Osteoblast (primary cell): ENCODE data around the gene ZNF736. TPM values are rescaled to one million over a fixed set of nuclear protein-coding genes. Genes with fewer than 3 reads are reported as not detected.
"Not testable (repeated sequence)": the region's sequence is repeated elsewhere in the genome, so short reads cannot be mapped to it uniquely, and the experiment has no call there.

Experiments used
- DNase-seq: peaks from one replicate; pipeline ENCODE4 v3.0.0; 2011; ENCODE audit warnings: low spot score, mixed read lengths; ENCODE audit not compliant: insufficient read length; ENCODE audit errors: missing footprints
- H2AFZ ChIP-seq: 2 replicates; pipeline ENCODE4 v1.6.0; 2011; ENCODE audit warnings: mild to moderate bottlenecking, low read length
- H3K27ac ChIP-seq: 2 replicates; pipeline ENCODE4 v1.5.1; 2011; ENCODE audit warnings: mild to moderate bottlenecking, low read depth, low read length, moderate library complexity
- H3K27me3 ChIP-seq: 2 replicates; pipeline ENCODE4 v1.6.0; 2012; ENCODE audit warnings: mild to moderate bottlenecking, control low read depth, inconsistent platforms, low read length, moderate library complexity; ENCODE audit not compliant: insufficient read depth
- H3K36me3 ChIP-seq: 2 replicates; pipeline ENCODE4 v1.5.1; 2011; ENCODE audit warnings: mild to moderate bottlenecking, low read length, control low read depth, moderate library complexity; ENCODE audit not compliant: insufficient read depth
- H3K4me1 ChIP-seq: 2 replicates; pipeline ENCODE4 v1.5.1; 2011; ENCODE audit warnings: mild to moderate bottlenecking, low read length, control low read depth, moderate library complexity; ENCODE audit not compliant: insufficient read depth
- H3K4me2 ChIP-seq: 2 replicates; pipeline ENCODE4 v1.6.0; 2011; ENCODE audit warnings: mild to moderate bottlenecking, low read length; ENCODE audit not compliant: insufficient read depth
- H3K4me3 ChIP-seq: fragments of 200-600 bp; sonication (generic); 3 replicates; pipeline ENCODE4 v1.5.1; 2012; ENCODE audit warnings: mild to moderate bottlenecking, low read length, inconsistent platforms; ENCODE audit not compliant: insufficient read depth
- H3K79me2 ChIP-seq: 2 replicates; pipeline ENCODE4 v1.6.0; 2012; ENCODE audit warnings: mild to moderate bottlenecking, low read length, control low read depth, inconsistent platforms; ENCODE audit not compliant: insufficient read depth
- H3K9me3 ChIP-seq: 2 replicates; pipeline ENCODE4 v1.5.1; 2011; ENCODE audit warnings: low read depth, low read length, control low read depth
- H4K20me1 ChIP-seq: 2 replicates; pipeline ENCODE4 v1.6.0; 2012; ENCODE audit warnings: mild to moderate bottlenecking, low read length, control low read depth; ENCODE audit not compliant: insufficient read depth
- total RNA-seq: library from RNA; depleted of rRNA; stranded (reverse); fragments of >200 nt; gene quantifications from 2 replicates; pipeline ENCODE4 v1.2.3, GENCODE V29; 2012
- TF ChIP-seq, protein P1 (sequence below): IDR thresholded peaks from 2 replicates; pipeline ENCODE4 v1.5.1; 2011; ENCODE audit warnings: mild to moderate bottlenecking, low read depth, low read length, moderate library complexity; ENCODE audit errors: extremely low read depth

The ZNF736 gene
- total RNA-seq, 1 donor: 12.7 TPM

DNA sequence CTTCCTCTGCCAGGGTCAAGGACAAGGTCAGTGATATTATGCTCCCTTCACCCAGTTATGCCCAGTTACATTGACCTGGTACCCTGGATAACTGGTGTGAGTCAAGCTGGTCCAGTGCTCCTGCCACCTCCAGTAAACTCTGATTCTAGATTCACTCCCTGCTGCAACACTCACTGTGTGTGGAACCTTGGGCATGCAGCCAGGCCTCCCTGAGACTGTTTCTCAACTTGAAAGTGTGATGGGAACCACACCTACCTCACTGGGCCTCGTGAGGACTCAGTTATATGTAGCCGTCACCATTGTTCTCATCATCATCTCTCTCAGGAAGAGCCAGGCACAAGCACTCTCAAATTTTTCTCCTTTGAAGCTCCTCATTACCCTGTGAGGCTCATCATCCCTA is 935 bp upstream of the ZNF736 start:
- no peak overlapping the region for H2AFZ ChIP-seq
- DNase-seq: no peak
- H4K20me1 ChIP-seq: no peaks in the 10 kb centered on the region
- H3K4me3 ChIP-seq: no peak overlapping the region
- no peaks in the 10 kb centered on the region for H3K9me3 ChIP-seq
- TF ChIP-seq, protein P1, sequence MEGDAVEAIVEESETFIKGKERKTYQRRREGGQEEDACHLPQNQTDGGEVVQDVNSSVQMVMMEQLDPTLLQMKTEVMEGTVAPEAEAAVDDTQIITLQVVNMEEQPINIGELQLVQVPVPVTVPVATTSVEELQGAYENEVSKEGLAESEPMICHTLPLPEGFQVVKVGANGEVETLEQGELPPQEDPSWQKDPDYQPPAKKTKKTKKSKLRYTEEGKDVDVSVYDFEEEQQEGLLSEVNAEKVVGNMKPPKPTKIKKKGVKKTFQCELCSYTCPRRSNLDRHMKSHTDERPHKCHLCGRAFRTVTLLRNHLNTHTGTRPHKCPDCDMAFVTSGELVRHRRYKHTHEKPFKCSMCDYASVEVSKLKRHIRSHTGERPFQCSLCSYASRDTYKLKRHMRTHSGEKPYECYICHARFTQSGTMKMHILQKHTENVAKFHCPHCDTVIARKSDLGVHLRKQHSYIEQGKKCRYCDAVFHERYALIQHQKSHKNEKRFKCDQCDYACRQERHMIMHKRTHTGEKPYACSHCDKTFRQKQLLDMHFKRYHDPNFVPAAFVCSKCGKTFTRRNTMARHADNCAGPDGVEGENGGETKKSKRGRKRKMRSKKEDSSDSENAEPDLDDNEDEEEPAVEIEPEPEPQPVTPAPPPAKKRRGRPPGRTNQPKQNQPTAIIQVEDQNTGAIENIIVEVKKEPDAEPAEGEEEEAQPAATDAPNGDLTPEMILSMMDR: no peak
- H3K4me2 ChIP-seq: no peak overlapping the region
- H3K27ac ChIP-seq: no peak overlapping the region
- no peaks in the 10 kb centered on the region for H3K27me3 ChIP-seq
- peaks cover 35% of the 10 kb centered on the region for H3K79me2 ChIP-seq
- H3K4me1 ChIP-seq: peaks cover 8% of the 10 kb centered on the region
- H3K36me3 ChIP-seq: no peaks in the 10 kb centered on the region

DNA sequence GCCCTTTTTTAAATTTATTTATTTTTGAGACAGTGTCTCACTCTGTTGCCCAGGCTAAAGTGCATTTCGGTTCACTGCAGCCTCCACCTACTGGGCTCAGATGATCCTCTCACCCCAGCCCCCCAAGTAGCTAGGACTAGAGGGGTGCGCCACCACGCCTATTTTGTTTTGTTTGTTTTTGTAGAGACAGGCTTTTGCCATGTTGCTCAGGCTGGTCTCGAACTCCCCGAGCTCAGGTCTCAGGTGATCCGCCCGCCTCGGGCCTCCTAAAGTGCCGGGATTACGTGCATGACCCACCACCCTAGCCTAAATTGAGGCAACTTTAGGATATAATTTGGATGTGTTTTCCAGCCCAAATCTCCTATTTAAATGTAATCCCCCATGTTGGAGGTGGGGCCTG is 805 bp downstream of the ZNF736 start:
- H3K4me2 ChIP-seq: peak overlapping the region; percentile 83
- DNase-seq: no peak

DNA sequence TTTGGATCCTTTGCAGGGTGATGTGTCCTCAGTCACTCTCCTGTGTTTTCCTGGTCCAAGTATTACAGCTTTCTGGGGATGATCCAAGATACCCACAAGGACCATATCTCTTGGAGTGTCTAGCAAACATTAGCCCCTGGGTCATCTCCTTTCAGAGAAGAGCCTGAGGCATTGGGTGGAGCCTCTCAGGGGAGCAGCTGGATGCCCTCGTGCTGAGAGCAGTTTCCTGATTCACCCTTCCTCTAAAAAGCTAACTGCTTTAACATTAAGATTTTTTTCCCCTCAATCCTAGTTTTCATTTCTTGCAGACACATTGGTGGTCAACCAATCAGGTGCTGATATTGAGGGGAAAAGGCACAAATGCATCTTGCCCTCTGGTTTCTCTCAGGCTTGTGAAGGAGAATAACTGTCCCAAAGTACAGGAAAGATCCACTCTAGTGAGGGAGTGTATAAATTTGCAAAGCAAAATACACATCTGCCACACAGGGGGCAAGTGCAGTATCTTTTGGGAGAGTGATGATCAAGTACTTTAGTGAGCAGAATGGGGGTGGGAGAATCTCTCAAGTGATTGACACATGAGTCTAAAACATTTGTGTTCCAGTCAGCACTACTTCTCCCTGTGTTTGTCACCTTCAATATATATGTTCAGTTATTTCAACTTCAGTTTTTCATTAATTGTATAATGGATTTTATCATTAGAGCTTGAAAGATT is 2.4 kb downstream of the ZNF736 start:
- not testable (repeated sequence) for H3K27me3 ChIP-seq, H2AFZ ChIP-seq, DNase-seq, H3K27ac ChIP-seq, H3K9me3 ChIP-seq, H3K36me3 ChIP-seq, H3K4me3 ChIP-seq, H4K20me1 ChIP-seq, H3K4me1 ChIP-seq
- Histone ChIP-seq H3K79me2 (peaks cover 51% of the 10 kb centered on the region), H3K4me2 (peak overlapping the region; percentile 83)

More for the DNA sequence above, 805 bp downstream of the ZNF736 start:
- Histone ChIP-seq H3K27ac (peak overlapping the region; percentile 98), H4K20me1 (no peaks in the 10 kb centered on the region), H3K79me2 (peaks cover 40% of the 10 kb centered on the region), H3K36me3 (no peaks in the 10 kb centered on the region), H3K27me3 (no peaks in the 10 kb centered on the region), H3K4me1 (peaks cover 7% of the 10 kb centered on the region), H3K9me3 (no peaks in the 10 kb centered on the region), H3K4me3 (peak overlapping the region; percentile 99), H2AFZ (peak overlapping the region; percentile 100)
- TF ChIP-seq, protein P1: no peak

DNA sequence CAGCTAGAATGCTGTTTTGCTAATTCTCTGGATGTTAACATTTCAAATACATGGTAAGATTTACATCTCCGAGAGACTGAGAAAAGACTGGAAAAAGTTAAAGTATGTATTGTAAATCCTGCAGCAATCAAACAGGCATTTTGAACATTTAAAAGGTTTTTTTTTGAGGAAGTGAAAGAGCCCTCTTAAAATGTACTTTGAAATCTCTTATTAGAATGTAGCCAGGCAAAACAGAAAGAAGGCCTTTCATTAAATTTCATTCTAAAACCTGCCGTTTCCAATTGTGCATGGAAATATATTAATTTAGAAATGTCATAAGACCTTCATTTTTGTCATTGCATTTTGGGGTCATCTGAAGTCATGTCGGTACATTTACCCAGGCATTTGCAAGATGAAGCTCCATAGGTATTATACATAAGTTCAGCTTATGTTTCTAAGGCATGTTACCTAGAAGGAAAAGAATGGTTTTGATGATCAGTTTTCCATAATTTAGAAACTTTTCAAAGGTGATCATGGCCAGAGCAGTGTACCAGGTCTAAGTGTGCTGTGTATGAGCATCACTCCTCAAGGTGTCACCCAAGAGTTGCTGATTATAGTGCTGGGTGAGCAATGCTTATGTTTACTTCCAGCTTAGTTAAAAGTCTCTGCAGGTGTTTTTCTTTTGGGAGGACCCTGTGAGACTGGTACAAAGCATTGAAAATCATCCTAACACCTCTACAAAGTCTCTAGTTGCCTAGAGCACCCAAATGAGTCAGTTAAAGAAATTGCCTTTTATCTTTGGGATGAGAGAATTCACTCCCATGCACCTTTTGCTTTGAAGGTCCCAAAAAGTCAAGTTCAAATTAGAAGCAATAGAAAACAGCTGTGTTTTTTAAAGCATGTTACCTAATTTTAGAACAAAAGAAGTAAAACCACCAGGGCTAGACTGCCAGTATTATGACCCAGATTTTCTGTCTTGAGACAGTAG is 7.1 kb downstream of the ZNF736 start:
- Histone ChIP-seq H2AFZ (no peak overlapping the region), H3K9me3 (peaks cover 2% of the 10 kb centered on the region), H3K27ac (no peak overlapping the region), H3K4me3 (no peak overlapping the region), H3K79me2 (peaks cover 64% of the 10 kb centered on the region), H3K4me2 (no peak overlapping the region), H3K36me3 (no peaks in the 10 kb centered on the region), H3K27me3 (no peaks in the 10 kb centered on the region), H4K20me1 (no peaks in the 10 kb centered on the region), H3K4me1 (no peaks in the 10 kb centered on the region)
- TF ChIP-seq, protein P1: no peak
- DNase-seq: no peak

DNA sequence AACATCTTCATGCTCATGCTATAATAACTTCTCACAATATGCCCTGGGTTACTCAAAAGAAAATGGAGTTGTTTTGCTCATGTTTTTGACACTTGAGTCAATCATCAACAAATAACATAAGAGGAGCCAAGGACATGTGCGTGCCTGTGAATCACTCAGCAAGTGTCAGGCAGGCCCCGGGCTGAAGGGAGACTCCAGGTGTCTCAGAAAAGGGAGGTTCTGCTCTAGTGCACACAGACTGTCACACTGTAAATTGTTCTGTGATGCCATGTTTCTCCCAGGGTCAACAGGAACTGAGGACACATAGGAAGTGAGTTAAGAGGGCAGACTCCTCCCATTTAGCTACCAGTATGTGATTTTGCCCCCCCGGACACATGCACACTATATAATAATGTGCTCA is 10.4 kb downstream of the ZNF736 start:
- H4K20me1 ChIP-seq, H3K9me3 ChIP-seq, H3K27ac ChIP-seq, H3K4me1 ChIP-seq, H2AFZ ChIP-seq, H3K27me3 ChIP-seq, H3K4me3 ChIP-seq, DNase-seq, H3K4me2 ChIP-seq, H3K36me3 ChIP-seq: not testable (repeated sequence)
- H3K79me2 ChIP-seq: peaks cover 64% of the 10 kb centered on the region

DNA sequence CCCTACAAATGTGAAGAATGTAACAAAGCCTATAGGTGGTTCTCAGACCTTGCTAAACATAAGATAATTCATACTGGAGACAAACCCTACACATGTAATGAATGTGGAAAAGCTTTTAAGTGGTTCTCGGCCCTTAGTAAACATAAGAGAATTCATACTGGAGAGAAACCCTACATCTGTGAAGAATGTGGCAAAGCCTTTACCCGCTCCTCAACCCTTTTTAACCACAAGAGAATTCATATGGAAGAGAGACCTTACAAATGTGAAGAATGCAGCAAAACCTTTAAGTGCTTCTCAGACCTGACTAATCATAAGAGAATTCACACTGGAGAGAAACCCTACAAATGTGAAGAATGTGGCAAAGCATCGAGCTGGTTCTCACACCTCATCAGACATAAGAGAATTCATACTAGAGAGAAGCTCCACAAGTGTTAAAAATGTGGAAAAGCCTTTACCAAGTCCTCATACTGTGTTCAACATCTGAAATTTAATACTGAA is 35.0 kb downstream of the ZNF736 start:
- DNase-seq, H3K4me2 ChIP-seq, H3K27ac ChIP-seq, H4K20me1 ChIP-seq, H3K27me3 ChIP-seq, H3K4me1 ChIP-seq, H3K36me3 ChIP-seq, H2AFZ ChIP-seq, H3K79me2 ChIP-seq, H3K4me3 ChIP-seq: not testable (repeated sequence)
- peaks cover 40% of the 10 kb centered on the region for H3K9me3 ChIP-seq
